Kidney (tissue), 14 donors: Measurements from ENCODE around the gene GRN. TPM values are rescaled to one million over a fixed set of nuclear protein-coding genes. Genes with fewer than 3 reads are reported as not detected.
A peak's percentile ranks its signal among the peaks of the same experiment; 100 is the strongest.
"Not testable (repeated sequence)": the region's sequence is repeated elsewhere in the genome, so short reads cannot be mapped to it uniquely, and the experiment has no call there.

Experiments
- DNase-seq, 5 donors: peaks; one replicate each; pipeline ENCODE4 v3.0.0-alpha.2; 2013 to 2020
- FAIRE-seq: peaks from 2 replicates; lab custom pipeline; 2012; peaks lifted over from hg19 to GRCh38; lab: Jason Lieb, UNC
- H3K27ac ChIP-seq, 2 donors: one replicate each; pipeline ENCODE4 v1.7.0; 2013; ENCODE audit warnings: low read depth in 2 of 2, low read length in 2 of 2, inconsistent platforms in 1 of 2
- H3K27me3 ChIP-seq: one replicate; pipeline ENCODE4 v1.7.1; 2013; ENCODE audit warnings: low read length, inconsistent platforms; ENCODE audit not compliant: control insufficient read depth, insufficient read depth
- H3K36me3 ChIP-seq, 3 donors: one replicate each; pipeline versions ENCODE4 v1.7.0 to v1.7.1; 2013; ENCODE audit warnings: low read length in 3 of 3, control low read depth in 1 of 3, inconsistent platforms in 1 of 3; ENCODE audit not compliant: insufficient read depth in 3 of 3, control insufficient read depth in 2 of 3
- H3K4me1 ChIP-seq, 3 donors: one replicate each; pipeline versions ENCODE4 v1.7.0 to v1.7.1; 2013; ENCODE audit warnings: low read length in 3 of 3, inconsistent platforms in 1 of 3, low read depth in 1 of 3; ENCODE audit not compliant: control insufficient read depth in 2 of 3, insufficient read depth in 2 of 3
- H3K4me3 ChIP-seq, 3 donors: one replicate each; pipeline versions ENCODE4 v1.7.0 to v1.8.1; 2013; ENCODE audit warnings: low read length in 3 of 3, control low read depth in 1 of 3, inconsistent platforms in 1 of 3
- H3K9ac ChIP-seq, 3 donors: one replicate each; pipeline versions ENCODE4 v1.7.0 to v1.7.1; 2013; ENCODE audit warnings: low read length in 3 of 3, control low read depth in 1 of 3, inconsistent platforms in 1 of 3
- H3K9me3 ChIP-seq, 3 donors: one replicate each; pipeline versions ENCODE4 v1.7.0 to v1.7.1; 2013; ENCODE audit warnings: low read length in 3 of 3, control low read depth in 1 of 3, inconsistent platforms in 1 of 3; ENCODE audit not compliant: control insufficient read depth in 2 of 3, insufficient read depth in 1 of 3
- intact Hi-C: fragments of 100-400 bp; cut with DNase I; formaldehyde crosslinking; loops from one replicate; pipeline ENCODE4 v1.11.1; 2022
- polyA plus RNA-seq: library from polyadenylated mRNA; stranded (reverse); fragments of 350-450 nt; fragmentation: Illumina TruSeq; extraction: RNeasy Lipid Tissue Mini Kit (QIAGEN cat#74804); gene quantifications from one replicate; pipeline ENCODE4 v1.2.3, GENCODE V29; 2014; ENCODE audit warnings: low read depth, low replicate concordance; ENCODE audit not compliant: insufficient read depth
- total RNA-seq: library from RNA; stranded (reverse); fragmentation: NEBNext Ultra II Directional; extraction: Animal tissue kit (Norgen Biotek cat#: 25700); gene quantifications from one replicate; pipeline ENCODE4 v1.2.1, GENCODE V29; 2021
- TF ChIP-seq, protein P1 (sequence below): IDR thresholded peaks from 3 replicates; pipeline ENCODE4 v1.5.1; 2012; ENCODE audit warnings: mild to moderate bottlenecking, moderate library complexity, borderline replicate concordance; ENCODE audit not compliant: insufficient read depth; ENCODE audit errors: extremely low read depth
- donor health status: control.
- donor health status: control.
- donor health status: control.
- donor health status: control.
- donor health status: control.
- donor health status: DM: yes; HTN: yes; CAD: no.
- donor health status: Normal renal cell carcinoma (clear cell type).

Gene GRN
- total and polyA plus RNA-seq, 2 donors from 2014 or later, result 235 to 353 TPM

DNA sequence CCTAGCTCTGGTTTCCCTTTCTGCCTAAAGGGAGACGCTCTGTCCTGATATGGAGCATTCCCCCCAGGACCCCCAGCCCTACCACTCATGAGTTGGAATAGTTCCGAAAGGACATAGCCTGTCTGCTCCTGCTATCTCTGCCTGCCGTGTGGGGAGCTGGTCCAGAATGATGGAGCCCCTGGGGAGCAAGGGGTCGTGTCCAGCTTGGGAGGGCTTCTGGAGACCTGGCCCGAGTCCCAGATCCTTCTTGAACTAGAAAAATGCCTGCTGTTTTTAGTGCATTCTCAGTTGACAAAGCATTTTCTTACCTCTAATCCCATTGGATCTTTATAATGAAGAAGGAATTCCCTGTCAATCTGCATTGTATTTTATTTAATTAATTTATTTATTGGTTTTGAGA lies 9.1 kb upstream of the GRN start:
- Histone ChIP-seq H3K4me1 (peaks cover 0 to 2% (median 0%) of the 10 kb centered on the region in 3 donors), H3K4me3 (no peak overlapping the region), H3K36me3 (no peaks in the 10 kb centered on the region), H3K9me3 (no peaks in the 10 kb centered on the region), H3K27ac (no peak overlapping the region), H3K27me3 (no peaks in the 10 kb centered on the region), H3K9ac (no peak overlapping the region)
- intact Hi-C loops, result no loop called here
- TF ChIP-seq, protein P1, sequence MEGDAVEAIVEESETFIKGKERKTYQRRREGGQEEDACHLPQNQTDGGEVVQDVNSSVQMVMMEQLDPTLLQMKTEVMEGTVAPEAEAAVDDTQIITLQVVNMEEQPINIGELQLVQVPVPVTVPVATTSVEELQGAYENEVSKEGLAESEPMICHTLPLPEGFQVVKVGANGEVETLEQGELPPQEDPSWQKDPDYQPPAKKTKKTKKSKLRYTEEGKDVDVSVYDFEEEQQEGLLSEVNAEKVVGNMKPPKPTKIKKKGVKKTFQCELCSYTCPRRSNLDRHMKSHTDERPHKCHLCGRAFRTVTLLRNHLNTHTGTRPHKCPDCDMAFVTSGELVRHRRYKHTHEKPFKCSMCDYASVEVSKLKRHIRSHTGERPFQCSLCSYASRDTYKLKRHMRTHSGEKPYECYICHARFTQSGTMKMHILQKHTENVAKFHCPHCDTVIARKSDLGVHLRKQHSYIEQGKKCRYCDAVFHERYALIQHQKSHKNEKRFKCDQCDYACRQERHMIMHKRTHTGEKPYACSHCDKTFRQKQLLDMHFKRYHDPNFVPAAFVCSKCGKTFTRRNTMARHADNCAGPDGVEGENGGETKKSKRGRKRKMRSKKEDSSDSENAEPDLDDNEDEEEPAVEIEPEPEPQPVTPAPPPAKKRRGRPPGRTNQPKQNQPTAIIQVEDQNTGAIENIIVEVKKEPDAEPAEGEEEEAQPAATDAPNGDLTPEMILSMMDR, result no peak
- FAIRE-seq (no peak), DNase-seq (peak in 3 of 5 donors; percentile 33 to 76 (median 62))

- Histone ChIP-seq H3K27me3 (no peaks in the 10 kb centered on the region), H3K4me1 (no peaks in the 10 kb centered on the region), H3K4me3 (no peak overlapping the region), H3K9ac (no peak overlapping the region), H3K27ac (no peak overlapping the region), H3K36me3 (no peaks in the 10 kb centered on the region), H3K9me3 (no peaks in the 10 kb centered on the region)
- TF ChIP-seq, protein P1, result no peak
- DNase-seq (peak in 2 of 5 donors; percentile 41 to 72), FAIRE-seq (no peak)
- intact Hi-C loops, result no loop called here
These were observed 6.4 kb upstream of the GRN start for GRCh38 chr17:44338702-44339101.

DNA sequence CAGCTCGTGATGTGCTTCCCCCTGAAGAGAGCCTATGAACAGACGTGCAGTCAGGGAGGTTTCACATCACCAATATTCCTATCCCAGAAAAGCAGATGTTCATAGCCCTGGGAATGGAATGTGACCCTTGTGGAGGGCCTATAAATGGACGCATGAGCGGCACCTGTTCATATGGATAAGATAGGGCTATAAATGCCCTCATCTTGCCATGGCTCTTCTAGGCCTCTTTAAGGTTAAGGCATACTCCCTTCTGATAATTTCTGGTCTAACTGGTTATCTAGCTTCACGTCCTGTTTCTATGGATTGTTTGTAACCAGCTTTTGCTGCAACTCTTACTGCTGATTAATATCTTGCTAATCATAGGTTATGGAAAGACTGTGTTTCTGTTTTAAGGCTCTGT lies 4.5 kb upstream of the GRN start:
- H3K27ac ChIP-seq, H3K4me1 ChIP-seq, H3K9me3 ChIP-seq, FAIRE-seq, DNase-seq, H3K4me3 ChIP-seq, H3K9ac ChIP-seq, H3K27me3 ChIP-seq, H3K36me3 ChIP-seq, intact Hi-C loops: not testable (repeated sequence)

DNA sequence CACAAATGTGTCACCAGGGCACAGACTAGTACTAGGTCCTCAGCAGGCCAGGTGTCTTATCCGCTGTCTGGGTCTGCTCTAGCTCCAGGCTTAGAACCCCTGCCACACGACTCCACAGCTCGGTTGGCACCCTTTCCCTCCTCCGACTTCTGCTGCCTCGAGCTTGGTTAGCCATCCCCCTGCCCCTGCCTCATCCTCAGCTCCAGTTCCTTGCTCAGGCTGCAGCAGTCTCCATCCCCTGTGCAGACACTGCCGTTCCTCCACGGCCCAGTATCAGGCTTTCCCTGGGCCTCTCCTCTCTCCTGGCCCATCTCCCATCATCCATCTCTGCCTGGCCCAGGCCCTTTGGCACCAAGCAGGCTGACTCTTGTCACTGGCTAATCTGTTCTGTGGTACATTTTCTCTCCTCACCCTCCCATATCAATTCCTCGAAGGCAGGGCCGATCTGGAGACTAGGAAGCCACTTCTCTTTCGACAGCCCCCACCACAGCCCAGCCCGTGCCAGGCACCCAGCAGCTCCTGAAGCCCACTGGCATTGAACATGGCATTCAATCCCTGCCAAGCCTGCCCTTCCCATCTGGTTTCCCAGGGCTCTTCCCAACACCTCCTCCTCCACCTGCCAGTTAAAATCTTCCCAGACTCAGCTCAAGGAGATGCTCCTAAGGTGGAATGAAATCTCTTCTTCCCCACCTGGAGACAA lies 1.4 kb upstream of the GRN start:
- Histone ChIP-seq H3K27ac (no peak overlapping the region), H3K36me3 (no peaks in the 10 kb centered on the region), H3K27me3 (no peaks in the 10 kb centered on the region), H3K4me1 (peaks cover 0 to 13% (median 0%) of the 10 kb centered on the region in 3 donors), H3K4me3 (no peak overlapping the region), H3K9me3 (no peaks in the 10 kb centered on the region), H3K9ac (no peak overlapping the region)
- intact Hi-C loops, result no loop called here
- FAIRE-seq (no peak), DNase-seq (no peak)
- TF ChIP-seq, protein P1, result no peak
